GM18951 (cell line): ENCODE results near the gene CD302.
A peak's percentile ranks its signal among the peaks of the same experiment; 100 is the strongest.
"Not testable (repeated sequence)": the region's sequence is repeated elsewhere in the genome, so short reads cannot be mapped to it uniquely, and the experiment has no call there.

Source experiments
- POLR2A ChIP-seq: IDR thresholded peaks from 4 replicates; pipeline ENCODE4 v1.6.1; 2011; ENCODE audit warnings: mild to moderate bottlenecking; ENCODE audit not compliant: insufficient read length, insufficient read depth; ENCODE audit errors: extremely low read depth
- in situ Hi-C: fragments of 300-500 bp; cut with MboI; formaldehyde crosslinking; loops from one replicate; pipeline ENCODE4 v1.12.0; 2022; ENCODE audit warnings: low sequenced_read_pairs, mixed read lengths, inconsistent platforms; ENCODE audit not compliant: unreplicated experiment

Gene CD302

DNA sequence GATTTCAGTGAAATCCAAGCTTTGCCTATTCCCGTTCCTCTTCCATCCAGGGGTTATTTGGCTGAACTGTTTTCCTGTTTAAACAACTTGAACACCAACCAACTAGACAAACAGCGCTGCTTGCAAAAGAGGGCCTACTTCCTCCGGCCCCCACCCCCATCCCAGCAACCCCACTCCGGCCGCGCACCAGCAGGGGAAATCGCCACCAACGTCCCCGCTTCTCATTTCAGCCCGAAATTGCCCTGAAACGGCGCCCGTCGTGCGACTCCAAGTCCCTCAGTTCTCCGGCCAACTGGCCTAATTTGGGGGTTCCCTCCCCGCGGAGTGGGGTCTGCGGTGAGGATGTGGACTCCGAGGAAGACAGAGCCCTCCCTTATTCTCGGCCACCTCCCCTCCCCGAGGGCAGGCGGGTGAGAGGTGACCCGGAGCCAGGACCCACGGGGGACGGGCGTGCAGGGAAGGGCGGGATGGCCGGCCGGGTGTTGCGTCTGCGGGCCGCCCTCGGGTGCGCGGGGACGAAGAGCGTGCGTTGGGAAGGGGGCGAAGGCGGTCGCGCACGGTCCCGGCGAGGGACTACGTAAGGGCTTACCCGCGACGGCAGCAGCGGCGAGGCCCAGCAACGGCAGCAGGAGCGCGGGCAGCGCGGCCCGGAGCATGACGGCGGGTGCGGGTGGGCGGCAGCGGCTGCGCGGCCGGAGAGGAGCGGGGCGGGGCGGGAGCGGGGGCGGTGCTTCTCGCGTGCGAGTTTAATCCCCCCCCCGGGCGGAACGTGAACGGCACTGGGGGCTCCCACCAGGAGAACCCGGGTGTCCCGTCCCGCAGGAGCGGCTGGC, at the start of gene CD302:
CD302 (minus strand) TSS at position 666 of the 833 bp plus-strand sequence; CDS start at position 656, 10 bp downstream.
- in situ Hi-C loops, result no loop called here
- peak; percentile 41 for TF ChIP-seq POLR2A

GRCh38 chr2:159846564-159846963, 48.6 kb upstream of the CD302 start:
- TF ChIP-seq POLR2A, result no peak

GRCh38 chr2:159840616-159841015, 42.6 kb upstream of the CD302 start:
- TF ChIP-seq POLR2A, result no peak
- in situ Hi-C loops, result no loop called here

More at GRCh38 chr2:159846564-159846963, 48.6 kb upstream of the CD302 start:
- in situ Hi-C loops, result no loop called here

DNA sequence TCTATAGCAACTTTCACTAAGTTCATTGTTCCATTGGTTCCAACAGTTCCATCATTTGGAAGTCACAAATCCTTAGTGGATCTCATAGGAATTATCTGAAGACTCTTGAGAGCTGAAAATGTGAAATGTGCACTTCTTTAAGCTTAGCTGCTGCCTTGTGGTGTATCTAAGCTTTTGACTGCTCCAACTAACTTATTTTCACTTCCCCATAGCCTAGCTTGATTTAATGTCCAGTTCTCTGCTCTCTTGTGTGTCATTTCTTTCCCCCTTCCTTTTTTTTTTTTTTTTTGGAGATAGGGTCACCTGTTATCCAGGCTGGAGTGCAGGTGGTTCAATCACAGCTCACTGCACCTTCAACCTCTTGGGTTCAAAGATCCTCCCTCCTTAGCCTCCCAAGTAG, 34.9 kb upstream of the CD302 start:
- TF ChIP-seq POLR2A, result no peak
- in situ Hi-C loops, result no loop called here

GRCh38 chr2:159832026-159832425, 34.0 kb upstream of the CD302 start:
- TF ChIP-seq POLR2A, result no peak
- in situ Hi-C loops, result no loop called here

DNA sequence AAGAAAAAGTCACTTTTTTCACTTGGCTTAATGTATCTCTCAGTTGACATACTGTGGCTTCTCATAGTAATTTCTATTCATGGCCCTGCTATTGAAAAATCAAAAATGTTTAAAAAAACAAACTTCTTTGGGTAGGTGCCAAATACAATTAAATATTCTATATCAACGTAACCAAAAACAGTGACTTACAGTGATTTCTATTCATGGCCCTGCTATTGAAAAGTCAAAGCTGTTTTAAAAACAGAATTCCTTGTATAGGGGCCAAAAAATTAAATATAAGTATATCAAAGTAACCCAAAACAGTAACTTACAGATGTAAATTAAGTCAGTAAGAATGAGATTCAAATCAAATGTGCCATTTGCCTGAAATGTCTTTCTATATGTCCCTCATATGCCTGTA, 31.4 kb upstream of the CD302 start:
- TF ChIP-seq POLR2A, result no peak
- in situ Hi-C loops, result no loop called here

DNA sequence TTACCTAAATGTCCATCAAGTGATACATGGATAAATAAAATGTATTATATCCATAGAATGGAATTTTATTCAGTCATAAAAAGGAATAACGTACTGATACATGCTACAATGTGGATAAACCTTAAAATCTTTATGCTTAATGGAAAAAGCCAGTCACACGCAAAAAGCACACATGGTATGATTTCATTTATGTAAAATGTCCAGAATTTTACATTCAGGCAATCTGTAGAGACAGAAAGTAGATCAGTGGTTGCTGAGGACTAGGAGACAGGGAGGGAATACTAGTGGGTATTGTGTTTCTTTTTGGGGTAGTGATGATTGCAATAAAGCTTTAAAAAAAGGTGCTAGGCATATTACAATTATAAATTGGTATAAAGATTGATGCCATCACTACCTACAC, 30.7 kb upstream of the CD302 start:
- in situ Hi-C loops, result no loop called here

GRCh38 chr2:159822478-159822833, 24.4 kb upstream of the CD302 start:
- in situ Hi-C loops, result not testable (repeated sequence)

More for the DNA sequence above, 30.7 kb upstream of the CD302 start:
- TF ChIP-seq POLR2A, result no peak

- in situ Hi-C loops, result not testable (repeated sequence)
Observed at GRCh38 chr2:159821775-159822477, 23.9 kb upstream of the CD302 start.

DNA sequence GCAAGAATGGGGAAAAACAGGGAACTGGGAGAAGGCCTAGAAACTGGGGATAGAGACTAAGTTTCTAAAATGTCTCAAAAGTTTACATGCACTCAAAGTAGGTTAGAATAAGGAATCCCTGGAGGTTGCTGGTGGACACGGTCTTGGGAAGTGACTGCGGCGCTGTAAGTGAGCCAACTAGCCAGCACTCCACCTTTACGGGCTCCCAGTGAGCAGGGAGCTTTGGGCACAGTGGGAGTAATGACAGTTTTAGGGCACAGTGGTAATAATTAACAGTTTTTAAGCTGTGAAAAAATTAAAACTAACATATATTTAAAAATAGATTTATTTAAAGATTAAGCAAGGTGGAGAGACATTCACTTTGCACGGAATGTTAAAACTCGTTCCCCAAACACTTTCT, 20.9 kb upstream of the CD302 start:
- in situ Hi-C loops, result no loop called here
- TF ChIP-seq POLR2A, result no peak

GRCh38 chr2:159817283-159817682, 19.3 kb upstream of the CD302 start:
- no peak for TF ChIP-seq POLR2A
- in situ Hi-C loops, result no loop called here

DNA sequence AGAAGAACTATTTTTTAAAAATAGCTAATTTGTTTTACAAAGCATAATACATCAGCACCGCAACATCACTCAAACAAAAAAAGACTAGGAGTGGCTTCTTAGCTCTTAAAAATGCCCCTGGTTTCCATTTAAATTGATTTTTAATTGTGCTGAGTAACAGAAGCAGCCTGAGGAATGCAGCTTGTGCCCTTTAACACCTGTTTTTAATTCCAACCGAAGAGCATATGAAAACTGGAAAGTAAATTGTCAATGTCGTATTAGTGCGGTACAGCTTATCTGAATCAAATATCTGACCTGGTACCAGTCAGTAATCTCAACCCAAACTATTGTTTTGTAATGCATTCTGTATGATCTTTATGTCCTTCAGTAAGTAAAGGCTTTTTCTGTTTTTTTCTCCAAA, 13.2 kb upstream of the CD302 start:
- no peak for TF ChIP-seq POLR2A
- in situ Hi-C loops, result no loop called here

DNA sequence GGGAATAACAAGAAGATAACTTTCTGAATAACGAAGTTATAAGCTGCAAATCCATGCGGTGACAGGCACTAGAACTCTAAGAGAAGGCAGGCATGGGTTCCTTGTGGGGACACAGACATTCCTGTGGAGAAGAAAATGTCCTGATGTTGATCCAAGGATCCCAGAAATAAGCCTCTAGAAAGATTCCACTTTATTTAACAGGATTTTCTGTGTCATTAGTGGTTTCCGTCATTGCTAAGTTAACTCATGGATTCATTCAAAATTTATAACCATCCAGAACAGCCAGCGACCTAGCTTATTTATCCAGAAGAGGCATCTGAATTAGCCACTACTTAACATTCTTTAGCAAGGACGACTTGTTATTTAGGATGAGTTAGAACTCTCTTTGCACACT, 10.0 kb upstream of the CD302 start:
- no peak for TF ChIP-seq POLR2A
- in situ Hi-C loops, result no loop called here
